Large intestine (tissue), 3 donors: ENCODE measurements around the gene PDE8B. TPM values are rescaled to one million over a fixed set of nuclear protein-coding genes. Genes with fewer than 3 reads are reported as not detected.

Experiments
- DNase-seq, 2 donors: peaks; one replicate each; pipeline versions ENCODE4 v3.0.0 to v3.0.0-alpha.2; 2013
- H3K27ac ChIP-seq: one replicate; pipeline ENCODE4 v1.5.1; 2013; ENCODE audit warnings: low read length
- H3K27me3 ChIP-seq: 2 replicates; pipeline ENCODE4 v1.6.1; 2013; ENCODE audit warnings: low read length; ENCODE audit not compliant: control insufficient read depth, insufficient read depth
- H3K36me3 ChIP-seq: 2 replicates; pipeline ENCODE4 v1.6.1; 2013; ENCODE audit warnings: low read length; ENCODE audit not compliant: control insufficient read depth, insufficient read depth
- H3K4me1 ChIP-seq: one replicate; pipeline ENCODE4 v1.6.1; 2013; ENCODE audit warnings: low read length; ENCODE audit not compliant: control insufficient read depth, insufficient read depth
- H3K4me3 ChIP-seq: one replicate; pipeline ENCODE4 v1.5.1; 2013; ENCODE audit warnings: low read length
- H3K9me3 ChIP-seq: one replicate; pipeline ENCODE4 v1.6.1; 2013; ENCODE audit warnings: mild to moderate bottlenecking, low read depth, low read length, moderate library complexity; ENCODE audit not compliant: control insufficient read depth
- WGBS: methylation state at CpG from one replicate; pipeline ENCODE4 v1.1.5; 2013; ENCODE audit warnings: low lambda C conversion rate; ENCODE audit not compliant: insufficient coverage; 5-methylcytosine and 5-hydroxymethylcytosine counted together
- polyA plus RNA-seq: library from polyadenylated mRNA; unstranded; fragments of 120-200 nt; gene quantifications from one replicate; pipeline ENCODE4 v1.2.1, GENCODE V29; 2013

PDE8B gene
- polyA plus RNA-seq, 1 donor, result 4.0 TPM

DNA sequence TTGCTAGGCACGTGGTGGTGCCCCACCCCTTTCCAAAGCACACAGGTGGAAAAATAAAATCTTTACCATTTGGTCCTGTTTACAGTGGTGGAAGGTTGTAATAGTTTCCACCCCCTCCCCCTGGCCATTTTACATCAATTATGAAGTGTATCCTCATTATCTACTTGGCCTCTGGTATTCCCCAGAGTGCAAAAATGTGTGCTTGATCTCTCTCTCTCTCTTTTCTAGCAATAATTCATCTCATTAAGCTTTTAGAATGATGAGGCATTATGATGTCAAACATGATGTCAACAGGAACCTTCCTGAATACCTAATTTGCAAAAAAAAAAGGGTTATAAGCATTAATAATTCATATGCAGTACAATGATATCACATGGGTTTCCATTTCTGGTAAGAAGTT is 3.1 kb downstream of the PDE8B start:
- H3K4me1 ChIP-seq, result no peaks in the 10 kb centered on the region
- no peak overlapping the region for H3K4me3 ChIP-seq
- H3K27me3 ChIP-seq, result peaks cover 53% of the 10 kb centered on the region
- H3K9me3 ChIP-seq, result no peaks in the 10 kb centered on the region
- no peak overlapping the region for H3K27ac ChIP-seq
- no CpG with 5 or more reads among the region's 1 CpG for WGBS
- no peaks in the 10 kb centered on the region for H3K36me3 ChIP-seq
- no peak for DNase-seq

DNA sequence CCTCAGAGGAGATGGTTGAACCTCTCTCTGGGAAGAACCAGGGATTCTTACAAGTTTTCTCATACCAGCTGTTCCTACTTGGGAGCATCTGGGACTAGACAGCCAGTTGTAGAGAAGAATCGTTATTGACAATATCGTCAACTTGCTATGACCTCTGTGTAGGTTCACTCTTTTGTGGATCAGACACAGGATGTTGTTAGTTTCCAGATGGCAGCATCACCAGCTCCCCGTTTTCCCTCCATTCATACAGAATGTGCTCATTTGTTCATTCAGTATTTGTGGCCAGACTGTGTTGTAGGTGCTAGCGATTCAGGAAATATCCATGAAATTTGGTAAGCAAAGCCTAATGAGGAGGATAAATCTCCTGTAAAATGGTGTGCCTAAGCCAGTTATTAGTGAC is 3.7 kb downstream of the PDE8B start:
- WGBS, result 100% methylated on average over 3 of the region's 4 CpGs
- no peak overlapping the region for H3K27ac ChIP-seq
- H3K4me1 ChIP-seq, result no peaks in the 10 kb centered on the region
- H3K36me3 ChIP-seq, result no peaks in the 10 kb centered on the region
- H3K9me3 ChIP-seq, result no peaks in the 10 kb centered on the region
- H3K4me3 ChIP-seq, result no peak overlapping the region
- no peak for DNase-seq
- peaks cover 47% of the 10 kb centered on the region for H3K27me3 ChIP-seq

DNA sequence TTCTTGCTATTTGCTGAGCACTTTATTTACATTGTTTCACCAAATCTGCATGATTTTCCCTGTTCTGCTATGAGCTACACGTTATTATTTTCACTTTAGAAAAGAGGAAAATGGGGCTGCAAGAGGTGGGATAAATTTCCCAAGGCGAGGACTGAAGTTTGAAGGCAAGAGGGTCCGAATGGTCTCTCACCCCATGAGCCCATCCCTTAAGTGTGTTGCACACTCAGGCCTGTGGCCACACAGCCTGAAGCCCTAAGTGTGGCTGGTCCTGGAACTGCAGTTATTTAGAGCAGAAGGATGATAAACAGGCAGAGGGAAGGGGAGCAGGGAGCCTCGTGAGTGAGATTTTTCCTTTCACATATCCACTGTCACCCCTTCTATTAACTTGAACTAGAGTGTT is 7.8 kb downstream of the PDE8B start:
- no peak for DNase-seq
- Histone ChIP-seq H3K27ac (no peak overlapping the region), H3K9me3 (no peaks in the 10 kb centered on the region), H3K27me3 (peaks cover 28% of the 10 kb centered on the region), H3K4me1 (no peaks in the 10 kb centered on the region), H3K36me3 (no peaks in the 10 kb centered on the region), H3K4me3 (no peak overlapping the region)
- 60% methylated on average over 1 of the region's 4 CpGs for WGBS

DNA sequence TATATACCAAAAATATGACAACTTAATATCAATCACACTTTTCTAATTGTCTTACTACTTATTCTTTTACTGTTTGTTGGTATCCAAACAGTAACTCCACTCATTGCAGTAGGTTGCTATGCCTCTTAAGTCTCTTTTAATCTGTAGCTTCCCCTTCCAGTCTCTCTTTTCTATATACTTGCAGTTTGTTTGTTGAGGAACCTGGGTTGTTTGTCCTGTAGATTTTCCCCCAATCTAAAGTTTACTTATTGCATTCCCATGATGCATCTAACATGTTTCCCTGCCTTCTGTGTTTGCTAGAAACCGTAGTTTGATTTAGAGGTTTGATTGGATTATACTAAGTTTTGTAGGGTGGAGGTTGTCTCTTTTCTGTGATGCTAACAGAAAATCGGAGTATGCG is 10.6 kb downstream of the PDE8B start:
- 100% methylated on average over 1 of the region's 3 CpGs for WGBS
- Histone ChIP-seq H3K4me3 (no peak overlapping the region), H3K27me3 (peaks cover 17% of the 10 kb centered on the region), H3K27ac (no peak overlapping the region), H3K9me3 (no peaks in the 10 kb centered on the region), H3K36me3 (no peaks in the 10 kb centered on the region), H3K4me1 (no peaks in the 10 kb centered on the region)
- no peak for DNase-seq

DNA sequence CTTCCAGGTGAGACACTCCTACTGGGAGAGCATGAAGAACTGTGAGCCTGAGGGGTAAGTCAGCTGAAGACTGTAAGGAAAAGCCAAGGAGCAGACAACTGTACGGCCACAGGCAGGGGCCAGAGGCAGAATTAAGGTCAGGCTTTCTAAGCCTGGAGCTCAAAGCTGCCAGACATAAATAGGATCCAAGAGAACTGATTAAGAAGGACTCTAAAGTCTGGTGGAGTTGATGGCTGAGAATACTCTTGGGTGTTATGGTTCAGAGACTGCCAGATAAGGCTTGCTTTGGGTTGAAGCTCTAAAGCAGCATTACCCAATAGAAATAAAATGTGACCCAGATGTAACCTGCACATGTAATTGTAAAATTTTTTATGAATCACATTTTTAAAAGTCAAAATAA is 12.2 kb downstream of the PDE8B start:
- Histone ChIP-seq H3K36me3 (no peaks in the 10 kb centered on the region), H3K27me3 (peaks cover 17% of the 10 kb centered on the region), H3K4me3 (no peak overlapping the region), H3K27ac (no peak overlapping the region), H3K4me1 (no peaks in the 10 kb centered on the region), H3K9me3 (no peaks in the 10 kb centered on the region)
- no peak for DNase-seq
- no CpG with 5 or more reads among the region's 1 CpG for WGBS

DNA sequence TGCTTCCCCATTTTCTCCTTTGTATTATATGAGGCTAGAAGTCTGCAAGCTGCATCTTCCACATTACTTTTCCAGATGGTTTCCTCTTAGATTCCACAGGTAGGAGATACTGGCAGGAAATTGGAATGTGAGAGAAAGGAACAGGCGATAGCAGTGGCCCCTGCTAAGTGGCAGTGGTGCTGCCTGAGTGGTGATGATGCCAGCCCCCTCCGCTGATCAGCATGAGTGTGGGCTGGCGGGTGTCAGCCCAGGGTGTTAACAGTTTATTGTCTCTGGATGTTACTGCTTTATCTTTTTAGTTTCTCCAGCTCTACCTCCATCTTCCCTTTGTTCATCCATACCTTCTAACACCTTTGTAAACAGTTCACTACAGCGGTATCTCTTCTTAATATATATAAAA is 13.2 kb downstream of the PDE8B start:
- no peak overlapping the region for H3K27ac ChIP-seq
- H3K4me3 ChIP-seq, result no peak overlapping the region
- no peaks in the 10 kb centered on the region for H3K9me3 ChIP-seq
- DNase-seq, result no peak
- H3K4me1 ChIP-seq, result no peaks in the 10 kb centered on the region
- WGBS, result 100% methylated on average over 1 of the region's 4 CpGs
- peaks cover 23% of the 10 kb centered on the region for H3K27me3 ChIP-seq
- H3K36me3 ChIP-seq, result no peaks in the 10 kb centered on the region

DNA sequence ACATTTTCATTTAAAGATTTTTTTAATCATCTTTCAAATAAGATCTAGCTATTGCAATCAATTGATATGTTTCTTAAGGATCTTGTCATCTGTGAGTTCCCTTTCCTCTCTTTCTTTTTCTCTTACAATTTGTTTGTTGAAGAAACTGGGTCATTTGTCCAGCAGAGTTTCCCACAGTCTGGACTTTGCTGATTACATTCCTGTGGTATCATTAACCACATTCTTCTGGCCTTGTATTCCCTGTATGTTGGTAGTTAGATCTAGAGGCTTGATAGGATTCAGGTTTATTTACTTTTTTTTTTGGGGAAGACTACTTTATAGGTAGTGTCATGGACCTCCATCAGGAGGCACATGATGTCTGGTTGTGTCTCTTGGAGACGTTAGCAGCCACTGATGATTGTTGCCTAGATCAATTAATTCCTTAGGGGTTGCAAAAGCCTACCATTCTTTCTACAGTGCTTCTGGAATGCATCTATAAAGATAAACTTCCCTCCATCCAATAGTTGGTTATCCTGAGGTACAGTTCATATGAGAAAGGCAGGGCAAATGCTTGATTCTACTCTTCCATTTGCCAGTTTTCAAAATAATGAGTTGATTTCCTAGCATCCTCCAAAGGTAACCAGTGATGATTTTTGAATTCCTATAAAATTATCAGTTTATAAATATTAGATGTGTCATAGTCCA is 14.3 kb downstream of the PDE8B start:
- Histone ChIP-seq H3K4me1 (no peaks in the 10 kb centered on the region), H3K4me3 (no peak overlapping the region), H3K27ac (no peak overlapping the region), H3K36me3 (no peaks in the 10 kb centered on the region), H3K9me3 (no peaks in the 10 kb centered on the region), H3K27me3 (peaks cover 23% of the 10 kb centered on the region)
- no CpG with 5 or more reads among the region's 1 CpG for WGBS
- DNase-seq, result no peak

DNA sequence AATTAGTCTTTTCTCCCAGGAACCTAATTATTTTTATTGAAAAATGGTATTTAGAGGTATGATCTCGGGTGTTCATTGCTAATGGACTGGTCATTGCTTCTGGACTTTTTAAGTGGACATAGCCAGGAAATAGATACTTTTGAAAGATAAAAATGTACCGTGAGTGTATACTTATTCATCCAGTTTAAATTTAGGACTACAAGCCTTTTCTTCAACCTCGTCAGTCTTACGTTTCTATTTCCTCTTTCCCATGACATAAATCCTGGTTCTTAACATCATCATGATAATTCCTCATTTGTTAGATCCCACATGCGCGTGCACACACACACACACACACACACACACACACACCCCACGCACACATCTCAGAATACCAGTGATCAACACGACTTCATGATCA is 15.1 kb downstream of the PDE8B start:
- Histone ChIP-seq H3K36me3 (no peaks in the 10 kb centered on the region), H3K27ac (no peak overlapping the region), H3K4me3 (no peak overlapping the region), H3K9me3 (no peaks in the 10 kb centered on the region), H3K4me1 (no peaks in the 10 kb centered on the region), H3K27me3 (peaks cover 21% of the 10 kb centered on the region)
- no peak for DNase-seq
- WGBS, result 80% methylated on average over 3 of the region's 8 CpGs

DNA sequence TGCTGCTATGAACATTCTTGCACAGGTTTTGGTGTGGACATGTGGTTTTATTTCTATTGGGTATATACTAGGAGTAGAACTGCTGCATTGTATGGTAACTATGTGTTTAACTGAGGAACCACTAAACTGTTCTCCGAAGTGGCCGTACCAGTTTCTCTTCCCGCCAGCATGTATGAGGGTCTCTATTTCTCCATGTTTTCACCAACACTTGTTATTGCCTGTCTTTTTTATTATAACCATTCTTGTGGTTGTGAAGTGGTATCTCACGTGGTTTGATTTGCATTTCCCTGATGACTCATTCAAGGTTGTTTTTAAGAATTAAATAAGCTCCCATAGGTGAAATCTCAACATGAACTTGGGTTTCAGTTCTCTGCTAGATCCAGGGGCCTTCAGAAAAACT is 19.4 kb downstream of the PDE8B start:
- WGBS, result 100% methylated on average over 2 of the region's 4 CpGs
- H3K27me3 ChIP-seq, result peaks cover 14% of the 10 kb centered on the region

DNA sequence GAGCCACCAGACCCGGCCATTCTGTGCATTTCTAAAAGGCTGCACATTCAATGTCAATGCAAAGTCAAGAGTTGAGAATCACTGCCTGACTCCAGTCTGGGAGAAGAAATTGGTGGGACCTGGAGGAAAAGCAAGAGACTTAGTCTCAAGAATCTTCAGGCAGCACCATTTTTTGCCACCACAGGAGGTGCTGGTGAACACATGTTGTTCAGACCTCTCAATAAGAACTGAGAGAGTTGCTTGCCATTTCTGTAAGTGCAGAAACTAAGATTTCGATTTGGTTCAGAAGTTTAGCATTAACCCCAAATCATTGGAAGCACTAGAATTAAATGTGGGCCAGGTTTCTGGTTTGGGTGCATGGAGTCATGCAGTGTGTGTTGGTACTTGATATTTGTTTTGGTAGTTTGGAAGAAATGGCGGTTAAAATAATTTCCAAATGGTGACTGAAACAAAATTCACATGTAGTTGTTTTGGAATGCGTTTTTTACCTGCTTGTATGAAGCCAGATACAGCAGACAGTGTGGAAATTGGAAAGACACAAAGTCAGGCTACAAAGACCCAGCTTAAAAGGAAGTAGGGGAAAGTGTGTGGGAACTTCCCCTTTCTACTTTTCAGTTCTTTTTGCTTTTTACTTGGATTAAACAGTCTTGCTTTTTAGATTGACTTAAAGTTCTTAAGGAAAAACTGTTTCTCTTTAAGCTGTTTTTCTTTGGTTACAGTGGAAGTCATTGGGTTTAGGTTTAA is 20.4 kb downstream of the PDE8B start:
- Histone ChIP-seq H3K36me3 (no peaks in the 10 kb centered on the region), H3K27ac (no peak overlapping the region), H3K4me3 (no peak overlapping the region), H3K27me3 (peaks cover 12% of the 10 kb centered on the region), H3K4me1 (no peaks in the 10 kb centered on the region), H3K9me3 (no peaks in the 10 kb centered on the region)
- WGBS, result 89% methylated on average over 2 of the region's 4 CpGs
- DNase-seq, result no peak

More for the DNA sequence above, 19.4 kb downstream of the PDE8B start:
- Histone ChIP-seq H3K9me3 (no peaks in the 10 kb centered on the region), H3K4me3 (no peak overlapping the region), H3K36me3 (no peaks in the 10 kb centered on the region), H3K27ac (no peak overlapping the region), H3K4me1 (no peaks in the 10 kb centered on the region)
- no peak for DNase-seq
